Thyroid gland (tissue), 4 donors: ENCODE data around the gene TBCC. TPM values are rescaled to one million over a fixed set of nuclear protein-coding genes. Genes with fewer than 3 reads are reported as not detected.
"Not testable (repeated sequence)": the region's sequence is repeated elsewhere in the genome, so short reads cannot be mapped to it uniquely, and the experiment has no call there.

Source experiments
- DNase-seq, 2 donors: peaks; one replicate each; pipeline ENCODE4 v3.0.0-alpha.2; 2019
- H3K27ac ChIP-seq, 3 donors: fragments of 200-600 bp; sonication (generic); 1 replicate in 2 of 3; 2 replicates in 1 of 3; pipeline ENCODE4 v1.5.1; 2016 to 2019; ENCODE audit warnings: mild to moderate bottlenecking in 1 of 3, moderate library complexity in 1 of 3
- H3K27me3 ChIP-seq: fragments of 200-600 bp; sonication (generic); one replicate; pipeline ENCODE4 v1.5.1; 2019
- H3K36me3 ChIP-seq, 2 donors: fragments of 200-600 bp; sonication (generic); one replicate each; pipeline ENCODE4 v1.5.1; 2016 to 2019
- H3K4me1 ChIP-seq, 2 donors: fragments of 200-600 bp; sonication (generic); one replicate each; pipeline ENCODE4 v1.5.1; 2017 to 2019
- H3K4me3 ChIP-seq, 3 donors: fragments of 200-600 bp; sonication (generic); replicated peaks in 1 of 3; 1 replicate in 2 of 3; 2 replicates in 1 of 3; pipeline ENCODE4 v1.5.1; 2016; ENCODE audit warnings: mild to moderate bottlenecking in 1 of 3
- H3K9me3 ChIP-seq: fragments of 200-600 bp; sonication (generic); one replicate; pipeline ENCODE4 v1.5.1; 2017
- POLR2A ChIP-seq, 2 donors: fragments of 450-650 bp; IDR thresholded peaks; one replicate each; pipeline ENCODE4 v1.6.1; 2017; ENCODE audit warnings: antibody characterized with exemption in 2 of 2, mild to moderate bottlenecking in 2 of 2, moderate library complexity in 1 of 2
- WGBS, 2 donors: methylation state at CpG; one replicate each; pipeline ENCODE4 v1.1.5; 2017; 5-methylcytosine and 5-hydroxymethylcytosine counted together
- intact Hi-C: fragments of 100-400 bp; cut with DNase I; formaldehyde crosslinking; loops from one replicate; pipeline ENCODE4 v1.15.1; 2023
- total RNA-seq, 4 donors: library from RNA; depleted of rRNA; stranded (reverse); fragments of >200 nt; gene quantifications; one replicate each; pipeline ENCODE4 v1.2.3, GENCODE V29; 2016
- TF ChIP-seq, protein P1 (sequence below), 6 experiments: fragments of 200-600 bp in 3 of 6; fragments of 450-650 bp in 3 of 6; sonication (generic) in 3 of 6; IDR thresholded peaks; one replicate each; pipeline ENCODE4 v1.5.1; 2016 to 2019; ENCODE audit warnings: antibody characterized with exemption in 6 of 6, mild to moderate bottlenecking in 2 of 6, inconsistent platforms in 1 of 6, moderate library complexity in 1 of 6

The TBCC gene
- total RNA-seq, 4 donors from 2014 or later: 37.2 to 48.9 (median 48.4) TPM

DNA sequence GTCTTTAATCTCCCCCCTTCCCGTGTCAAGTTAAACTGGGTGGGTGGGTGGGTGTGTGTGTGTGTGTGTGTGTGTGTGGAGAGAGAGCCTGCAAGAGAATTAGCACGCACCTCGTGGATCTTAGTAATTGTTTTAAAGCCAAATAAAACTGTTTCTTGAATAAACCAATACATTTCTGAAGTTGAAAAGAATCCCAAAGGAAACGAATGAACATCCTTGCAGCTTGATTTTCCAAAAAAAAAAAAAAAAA lies 35.6 kb upstream of the TBCC start:
- 1 to 3% methylated on average over 4 of the region's 4 CpGs for WGBS, 2 donors
- H3K9me3 ChIP-seq: no peaks in the 10 kb centered on the region
- peak overlapping the region; percentile 100 for H3K27ac ChIP-seq
- intact Hi-C loops: no loop called here
- no peaks in the 10 kb centered on the region for H3K36me3 ChIP-seq
- no peak for DNase-seq
- H3K27me3 ChIP-seq: no peaks in the 10 kb centered on the region
- H3K4me3 ChIP-seq: peak overlapping the region in 1 of 3 donors; percentile 92
- peaks cover 37 to 59% of the 10 kb centered on the region in 2 donors for H3K4me1 ChIP-seq
- TF ChIP-seq POLR2A (IDR thresholded peaks at IDR 0.05): no peak
- TF ChIP-seq, protein P1, sequence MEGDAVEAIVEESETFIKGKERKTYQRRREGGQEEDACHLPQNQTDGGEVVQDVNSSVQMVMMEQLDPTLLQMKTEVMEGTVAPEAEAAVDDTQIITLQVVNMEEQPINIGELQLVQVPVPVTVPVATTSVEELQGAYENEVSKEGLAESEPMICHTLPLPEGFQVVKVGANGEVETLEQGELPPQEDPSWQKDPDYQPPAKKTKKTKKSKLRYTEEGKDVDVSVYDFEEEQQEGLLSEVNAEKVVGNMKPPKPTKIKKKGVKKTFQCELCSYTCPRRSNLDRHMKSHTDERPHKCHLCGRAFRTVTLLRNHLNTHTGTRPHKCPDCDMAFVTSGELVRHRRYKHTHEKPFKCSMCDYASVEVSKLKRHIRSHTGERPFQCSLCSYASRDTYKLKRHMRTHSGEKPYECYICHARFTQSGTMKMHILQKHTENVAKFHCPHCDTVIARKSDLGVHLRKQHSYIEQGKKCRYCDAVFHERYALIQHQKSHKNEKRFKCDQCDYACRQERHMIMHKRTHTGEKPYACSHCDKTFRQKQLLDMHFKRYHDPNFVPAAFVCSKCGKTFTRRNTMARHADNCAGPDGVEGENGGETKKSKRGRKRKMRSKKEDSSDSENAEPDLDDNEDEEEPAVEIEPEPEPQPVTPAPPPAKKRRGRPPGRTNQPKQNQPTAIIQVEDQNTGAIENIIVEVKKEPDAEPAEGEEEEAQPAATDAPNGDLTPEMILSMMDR (IDR thresholded peaks at IDR 0.05): no peak

DNA sequence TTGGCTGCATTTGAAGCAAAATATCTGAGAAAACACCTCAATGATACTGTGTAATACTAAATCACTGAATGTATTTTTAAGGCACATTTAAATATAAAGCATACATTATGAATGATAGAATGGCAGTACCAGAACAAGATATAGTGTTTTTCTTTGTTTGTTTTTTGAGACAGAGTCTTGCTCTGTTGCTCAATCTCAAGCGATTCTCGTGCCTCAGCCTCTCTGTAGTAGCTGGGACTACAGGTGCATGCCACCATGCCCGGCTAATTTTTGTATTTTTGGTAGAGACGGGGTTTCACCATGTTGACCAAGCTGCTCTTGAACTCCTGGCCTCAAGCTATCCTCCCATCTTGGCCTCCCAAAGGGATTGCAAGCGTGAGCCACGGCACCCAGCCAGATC lies 33.6 kb upstream of the TBCC start:
- Histone ChIP-seq H3K4me1 (peaks cover 27 to 41% of the 10 kb centered on the region in 2 donors), H3K27me3 (no peaks in the 10 kb centered on the region), H3K9me3 (no peaks in the 10 kb centered on the region), H3K36me3 (no peaks in the 10 kb centered on the region), H3K27ac (peak overlapping the region; percentile 80 to 92 (median 86)), H3K4me3 (no peak overlapping the region)
- no peak for DNase-seq
- TF ChIP-seq POLR2A (IDR thresholded peaks at IDR 0.05): no peak
- TF ChIP-seq, protein P1 (IDR thresholded peaks at IDR 0.05): no peak
- 82 to 84% methylated on average over 6 of the region's 6 CpGs for WGBS, 2 donors
- intact Hi-C loops: no loop called here

DNA sequence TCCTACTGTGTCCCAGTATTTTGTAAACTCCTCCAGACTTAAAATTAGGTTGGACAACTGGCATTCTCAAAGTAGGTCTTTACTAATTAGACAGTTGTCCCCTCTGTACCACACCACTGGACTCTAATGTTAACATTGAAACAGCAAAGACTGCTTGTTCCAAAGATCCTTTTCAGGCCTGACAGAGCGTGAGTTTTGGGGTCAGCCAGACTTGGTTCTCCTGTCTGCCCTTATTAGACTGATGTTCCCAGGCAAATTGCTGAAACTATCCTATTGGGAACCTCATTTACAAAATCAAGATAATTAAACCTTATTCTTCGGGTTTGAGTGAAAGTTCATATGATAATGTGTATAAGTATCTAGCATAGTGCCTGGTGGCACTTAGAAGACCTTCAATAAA lies 32.2 kb upstream of the TBCC start:
- peak overlapping the region; percentile 80 to 92 (median 86) for H3K27ac ChIP-seq
- H3K4me1 ChIP-seq: peaks cover 29 to 41% of the 10 kb centered on the region in 2 donors
- no peak for DNase-seq
- intact Hi-C loops: no loop called here
- no peaks in the 10 kb centered on the region for H3K9me3 ChIP-seq
- TF ChIP-seq, protein P1 (IDR thresholded peaks at IDR 0.05): no peak
- TF ChIP-seq POLR2A (IDR thresholded peaks at IDR 0.05): no peak
- H3K36me3 ChIP-seq: no peaks in the 10 kb centered on the region
- H3K4me3 ChIP-seq: no peak overlapping the region
- no peaks in the 10 kb centered on the region for H3K27me3 ChIP-seq
- WGBS, 2 donors: 78 to 85% methylated on average over 2 of the region's 2 CpGs

DNA sequence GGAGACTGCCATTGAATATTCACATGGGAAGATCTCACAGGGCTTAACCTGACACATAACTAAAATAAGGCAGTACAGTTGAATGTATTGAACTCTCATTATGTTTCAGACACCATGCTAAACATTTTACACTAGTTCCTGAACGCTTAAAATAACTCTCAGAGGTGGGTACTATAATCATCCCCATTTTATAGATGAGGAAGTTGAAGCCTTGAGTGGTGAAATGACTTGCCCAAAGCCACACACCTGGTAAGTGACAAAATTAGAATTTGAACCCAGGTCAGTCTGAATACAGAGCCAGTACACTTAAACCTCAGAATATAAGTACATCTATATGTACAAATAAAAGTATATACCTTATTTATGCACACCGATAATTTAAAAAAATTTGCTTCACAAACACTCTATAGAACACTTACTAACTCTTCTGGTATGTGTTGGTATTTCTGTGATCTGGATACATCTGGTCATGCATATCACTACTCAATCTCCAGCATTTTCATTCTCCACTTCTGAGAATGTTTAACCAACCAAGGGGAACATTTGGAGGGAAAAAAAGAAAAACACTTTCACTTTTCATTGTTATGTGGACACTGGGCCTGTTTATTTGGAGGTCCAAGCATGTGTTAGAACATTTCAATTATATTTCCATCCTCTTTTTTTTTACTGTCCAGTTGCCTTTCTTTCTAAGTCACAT lies 31.4 kb upstream of the TBCC start:
- intact Hi-C loops: no loop called here
- no peaks in the 10 kb centered on the region for H3K9me3 ChIP-seq
- no peak overlapping the region for H3K4me3 ChIP-seq
- peak overlapping the region; percentile 86 to 92 (median 87) for H3K27ac ChIP-seq
- no peak for DNase-seq
- no peaks in the 10 kb centered on the region for H3K36me3 ChIP-seq
- peak in 1 of 2 donors; percentile 41 for TF ChIP-seq POLR2A (IDR thresholded peaks at IDR 0.05)
- TF ChIP-seq, protein P1 (IDR thresholded peaks at IDR 0.05): peak in 1 of 6 experiments; percentile 12
- H3K27me3 ChIP-seq: no peaks in the 10 kb centered on the region
- peaks cover 29 to 41% of the 10 kb centered on the region in 2 donors for H3K4me1 ChIP-seq
- WGBS, 2 donors: 56 to 71% methylated on average over 2 of the region's 2 CpGs

DNA sequence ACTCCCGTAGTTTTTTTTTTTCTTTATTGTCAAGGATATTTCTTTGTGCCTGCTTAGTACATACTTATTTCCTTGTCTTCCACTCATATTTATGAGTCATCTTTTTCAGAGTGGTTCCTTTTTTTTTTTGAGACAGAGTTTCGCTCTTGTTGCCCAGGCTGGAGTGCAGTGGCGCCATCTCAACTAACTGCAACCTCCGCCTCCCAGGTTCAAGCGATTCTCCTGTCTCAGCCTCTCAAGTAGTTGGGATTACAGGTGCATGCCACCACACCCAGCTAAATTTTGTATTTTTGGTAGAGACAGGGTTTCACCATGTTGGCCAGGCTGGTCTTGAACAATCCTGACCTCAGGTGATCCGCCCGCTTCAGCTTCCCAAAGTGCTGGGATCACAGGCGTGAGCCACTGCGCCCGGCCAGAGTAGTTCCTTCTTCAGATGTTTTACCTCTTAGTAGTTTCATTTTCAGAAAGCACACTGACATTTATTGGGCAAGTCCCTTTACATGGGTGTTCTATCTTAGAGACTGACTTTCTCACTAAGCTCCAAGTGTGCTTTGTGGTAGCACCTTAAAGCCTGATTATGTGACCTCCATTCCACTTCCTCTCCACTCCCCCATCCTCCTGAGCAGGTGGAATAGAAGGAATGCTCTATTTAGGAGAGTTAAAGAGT lies 29.1 kb upstream of the TBCC start:
- WGBS, 2 donors: 87% methylated on average over 10 of the region's 10 CpGs
- intact Hi-C loops: not testable (repeated sequence)
- H3K27ac ChIP-seq: peak overlapping the region; percentile 6 to 54 (median 34)

More for the DNA sequence above, 29.1 kb upstream of the TBCC start:
- not testable (repeated sequence) for H3K36me3 ChIP-seq, H3K9me3 ChIP-seq, H3K4me3 ChIP-seq, H3K27me3 ChIP-seq
- H3K4me1 ChIP-seq: peaks cover 27 to 30% of the 10 kb centered on the region in 2 donors
- DNase-seq: peak; percentile 33 to 39
